Keratinocyte (primary cell): ENCODE measurements around the gene XCL1.
"Not testable (repeated sequence)": the region's sequence is repeated elsewhere in the genome, so short reads cannot be mapped to it uniquely, and the experiment has no call there.

Experiments
- CTCF ChIP-seq, 3 experiments: IDR thresholded peaks in 1 of 3; conservative IDR thresholded peaks in 1 of 3; optimal IDR thresholded peaks in 1 of 3; 2 replicates in 2 of 3; 3 replicates in 1 of 3; pipeline versions ENCODE3 to v1.5.1; 2011; ENCODE audit warnings: low read length in 3 of 3, mild to moderate bottlenecking in 3 of 3, moderate library complexity in 2 of 3, control low read depth in 1 of 3, inconsistent platforms in 1 of 3; ENCODE audit not compliant: insufficient read depth in 2 of 3; ENCODE audit errors: extremely low read depth in 1 of 3
- EZH2 ChIP-seq: IDR thresholded peaks from one replicate; pipeline ENCODE4 v1.6.1; 2012; ENCODE audit warnings: inconsistent platforms, mild to moderate bottlenecking, low read length, moderate library complexity

GRCh38 chr1:168540798-168541197 lies 35.6 kb upstream of the XCL1 start:
- TF ChIP-seq CTCF (optimal IDR thresholded peaks at IDR 0.05 in 1 of 3, IDR thresholded peaks at IDR 0.05 in 1 of 3, conservative IDR thresholded peaks at IDR 0.05 in 1 of 3; ENCODE audit: extremely low read depth in 1 of 3, insufficient read depth in 2 of 3, low read length in 3 of 3); EZH2: not testable (repeated sequence)
